NCI-H2171 (cell line): ENCODE measurements around the gene LYPD5.
"Not testable (repeated sequence)": the region's sequence is repeated elsewhere in the genome, so short reads cannot be mapped to it uniquely, and the experiment has no call there.

Experiments used
- DNase-seq: peaks from one replicate; lab custom pipeline; 2025; lab: John Stamatoyannopoulos, UW

Gene LYPD5

GRCh38 chr19:43778651-43779050, 23.6 kb downstream of the LYPD5 start:
- peak; percentile 94 for DNase-seq

GRCh38 chr19:43777163-43777695, 25.0 kb downstream of the LYPD5 start:
- no peak for DNase-seq

GRCh38 chr19:43776286-43776685, 26.0 kb downstream of the LYPD5 start:
- DNase-seq = no peak

- no peak for DNase-seq
Observed at GRCh38 chr19:43775299-43775890, 26.9 kb downstream of the LYPD5 start.

GRCh38 chr19:43774940-43775258, 27.3 kb downstream of the LYPD5 start:
- not testable (repeated sequence) for DNase-seq

GRCh38 chr19:43774103-43774939, 27.9 kb downstream of the LYPD5 start:
- no peak for DNase-seq

- peak; percentile 48 for DNase-seq
Observed at GRCh38 chr19:43773725-43774102, 28.5 kb downstream of the LYPD5 start.

- no peak for DNase-seq
Observed at GRCh38 chr19:43769256-43769655, 33.0 kb downstream of the LYPD5 start.

GRCh38 chr19:43768273-43769050, 33.8 kb downstream of the LYPD5 start:
- DNase-seq = no peak

- DNase-seq = no peak
Observed at GRCh38 chr19:43767818-43768217, 34.4 kb downstream of the LYPD5 start.

- DNase-seq = no peak
Observed at GRCh38 chr19:43767316-43767715, 34.9 kb downstream of the LYPD5 start.

GRCh38 chr19:43766755-43767043, 35.5 kb downstream of the LYPD5 start:
- no peak for DNase-seq

GRCh38 chr19:43765109-43765876, 37.0 kb downstream of the LYPD5 start:
- DNase-seq = no peak

GRCh38 chr19:43764684-43765083, 37.6 kb downstream of the LYPD5 start:
- DNase-seq = not testable (repeated sequence)

- DNase-seq = no peak
Observed at GRCh38 chr19:43763473-43763939, 38.7 kb downstream of the LYPD5 start.

GRCh38 chr19:43762814-43763213, 39.4 kb downstream of the LYPD5 start:
- DNase-seq = no peak

- DNase-seq = no peak
Observed at GRCh38 chr19:43760941-43761340, 41.3 kb downstream of the LYPD5 start.

- no peak for DNase-seq
Observed at GRCh38 chr19:43759515-43759914, 42.7 kb downstream of the LYPD5 start.

GRCh38 chr19:43755256-43755801, 46.9 kb downstream of the LYPD5 start:
- peak; percentile 74 for DNase-seq

- peak; percentile 96 for DNase-seq
Observed at GRCh38 chr19:43754503-43755255, 47.6 kb downstream of the LYPD5 start, which contains the start of gene SMG9. SMG9 (minus strand) TSS chr19:43754962; CDS start chr19:43750741, 4,221 bp downstream.

- no peak for DNase-seq
Observed at GRCh38 chr19:43754253-43754502, 48.1 kb downstream of the LYPD5 start.
